NCI-H345 treated with DMSO at 0.1 percent for 48 hours (cell line): ENCODE results near the gene ADAMTSL1.

Experiments
- DNase-seq: peaks from one replicate; lab custom pipeline; 2025; ENCODE audit not compliant: unreplicated experiment; lab: John Stamatoyannopoulos, UW

Gene ADAMTSL1

DNA sequence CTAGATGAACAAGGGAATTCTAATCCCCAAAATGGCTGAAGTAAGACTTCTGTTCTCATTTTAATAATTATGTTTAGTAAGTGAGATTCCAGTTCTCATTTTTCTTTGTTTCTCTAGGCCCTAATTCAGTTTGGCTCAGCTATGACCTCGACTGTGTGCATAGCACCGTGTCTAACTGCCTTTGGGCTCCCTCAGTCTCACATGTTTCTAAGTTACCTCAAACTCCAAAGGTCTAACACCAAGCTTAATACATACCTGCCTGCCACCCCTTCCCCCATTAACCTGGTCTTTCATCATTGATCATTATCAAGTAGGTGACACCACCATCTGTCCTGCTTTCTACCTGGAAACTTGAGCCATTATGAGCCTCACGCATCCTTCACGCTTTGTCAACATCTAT lies 285.9 kb downstream of the ADAMTSL1 start:
- DNase-seq = no peak

DNA sequence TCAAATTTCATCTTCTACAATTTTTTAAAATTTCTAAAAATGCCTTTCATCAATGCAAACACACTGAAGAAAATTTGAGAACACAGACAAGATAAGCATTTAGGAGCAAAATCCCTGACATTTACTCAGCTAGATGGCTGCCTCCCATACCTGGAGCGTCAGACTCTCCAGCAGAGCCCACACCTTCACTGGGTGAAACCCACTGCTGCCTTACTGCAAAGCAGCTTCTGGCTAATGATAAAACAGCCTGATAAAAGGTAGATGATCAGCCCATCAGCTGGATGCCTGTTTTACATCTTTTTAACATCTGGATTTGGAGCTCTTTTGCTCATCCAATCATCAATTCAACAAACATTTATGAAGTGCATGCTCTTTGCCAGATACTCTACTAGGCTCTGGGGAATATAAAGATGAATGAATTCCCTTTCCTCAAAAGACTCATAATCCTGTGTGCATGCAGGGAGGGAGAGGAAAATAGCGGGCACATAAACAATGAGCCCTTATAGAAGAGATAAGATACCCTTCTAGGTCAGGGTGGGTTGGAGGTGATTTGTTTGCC lies 287.9 kb downstream of the ADAMTSL1 start:
- DNase-seq = peak; percentile 10

DNA sequence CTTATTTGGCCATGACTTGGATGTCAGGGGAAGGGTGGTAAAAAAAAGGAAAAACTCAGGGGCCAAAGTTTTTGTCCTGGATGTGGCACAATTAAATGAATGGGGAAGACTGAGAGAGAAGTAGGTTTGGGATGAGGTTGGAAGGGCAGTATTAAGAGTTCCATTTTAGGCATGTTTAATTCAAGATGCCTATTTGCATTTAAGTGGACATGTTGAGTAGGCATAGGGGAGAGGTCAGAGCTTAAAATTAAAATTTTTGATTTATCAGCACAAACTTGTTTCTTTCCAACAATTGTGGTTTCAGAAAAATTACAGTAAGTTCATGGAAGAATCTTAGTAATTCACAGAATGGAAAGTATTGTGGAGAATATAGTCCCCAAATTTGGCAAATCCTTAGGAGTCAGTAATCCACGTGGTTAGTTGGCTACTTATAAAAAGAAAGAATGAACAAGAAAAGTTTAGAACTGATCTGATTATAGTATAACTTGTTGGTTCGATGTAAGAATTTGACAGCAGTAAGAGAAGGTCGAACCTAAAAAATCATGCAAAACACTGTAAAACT lies 293.1 kb downstream of the ADAMTSL1 start:
- DNase-seq = no peak

DNA sequence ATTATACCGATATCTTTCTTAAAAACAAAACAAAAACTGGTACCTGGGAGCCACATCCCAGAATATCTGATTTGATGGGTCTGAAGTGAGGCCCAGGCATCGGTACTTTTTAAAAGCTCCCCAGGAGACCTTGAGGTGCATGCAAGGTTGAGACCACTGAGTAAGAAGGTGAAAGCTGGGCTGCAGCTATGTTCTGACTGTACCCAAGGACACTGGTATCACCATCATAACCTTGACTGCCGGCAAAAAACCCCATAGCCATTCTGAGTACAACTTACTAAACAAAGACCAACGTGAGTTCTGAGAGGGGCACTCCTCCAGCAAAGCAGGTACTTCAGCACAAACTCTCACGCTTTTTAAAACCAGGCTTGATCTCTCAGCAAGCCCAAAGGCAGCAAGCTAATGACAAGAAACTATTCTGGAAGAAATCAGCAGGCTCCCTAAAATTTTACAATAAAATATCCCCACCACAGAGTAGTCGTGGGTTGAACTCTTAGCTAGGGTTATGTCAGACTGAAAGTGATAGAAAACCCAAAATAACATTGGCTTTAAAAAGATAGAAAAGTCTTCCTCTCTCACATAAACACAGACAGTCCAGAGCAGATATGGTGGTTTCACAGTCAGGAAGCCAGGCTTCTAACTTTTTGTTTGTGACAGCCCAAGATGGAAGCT lies 295.1 kb downstream of the ADAMTSL1 start:
- DNase-seq = no peak

DNA sequence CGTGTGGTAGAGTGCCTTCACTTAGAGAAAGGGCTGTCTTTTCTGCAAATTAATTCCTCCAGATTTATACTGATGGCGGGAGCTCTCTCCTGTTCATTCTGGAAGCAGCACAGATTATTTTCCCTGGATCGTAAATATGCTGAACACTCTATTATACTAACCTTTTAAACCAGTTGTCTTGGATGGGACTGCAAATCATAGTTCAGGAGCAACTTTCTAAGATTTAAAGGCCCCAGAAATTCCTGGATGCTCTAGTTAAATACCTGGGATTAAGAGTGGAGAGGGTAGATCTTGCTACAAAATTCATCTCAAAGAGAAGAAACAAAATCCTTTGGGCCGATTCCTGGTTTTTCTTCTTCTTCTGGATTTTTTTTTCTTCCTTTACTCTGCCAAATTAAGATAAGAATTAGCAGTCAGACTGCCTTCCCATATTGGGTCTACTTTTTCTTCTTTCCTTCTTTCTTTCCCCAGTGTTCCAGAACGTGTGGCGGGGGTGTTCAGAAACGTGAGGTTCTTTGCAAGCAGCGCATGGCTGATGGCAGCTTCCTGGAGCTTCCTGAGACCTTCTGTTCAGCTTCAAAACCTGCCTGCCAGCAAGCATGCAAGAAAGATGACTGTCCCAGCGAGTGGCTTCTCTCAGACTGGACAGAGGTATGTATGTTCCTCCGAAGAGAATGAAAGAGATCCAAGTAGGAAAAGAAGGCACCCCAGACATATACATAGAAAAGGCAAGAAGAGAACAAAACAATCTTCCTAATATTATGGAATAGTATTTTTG lies 296.4 kb downstream of the ADAMTSL1 start:
- DNase-seq = no peak

DNA sequence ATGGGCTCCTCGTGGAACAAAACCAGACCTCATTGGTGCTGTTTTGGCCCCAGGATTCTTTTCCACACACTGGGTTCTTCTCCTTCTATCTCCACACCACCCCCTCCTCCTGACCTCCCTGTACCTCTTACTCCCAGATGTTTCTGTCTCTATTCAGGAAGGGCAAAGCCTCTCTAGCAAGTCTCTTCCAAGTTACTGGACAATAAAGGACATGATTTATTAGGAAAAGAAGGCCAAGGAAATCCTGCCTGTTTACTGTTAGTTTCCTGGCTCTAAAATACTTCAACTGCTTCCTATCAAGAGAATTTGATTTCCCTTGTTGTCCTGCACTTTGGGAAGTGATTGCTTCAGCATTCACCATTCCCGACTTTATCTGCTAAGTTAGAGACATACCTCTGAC lies 297.1 kb downstream of the ADAMTSL1 start:
- DNase-seq = no peak

DNA sequence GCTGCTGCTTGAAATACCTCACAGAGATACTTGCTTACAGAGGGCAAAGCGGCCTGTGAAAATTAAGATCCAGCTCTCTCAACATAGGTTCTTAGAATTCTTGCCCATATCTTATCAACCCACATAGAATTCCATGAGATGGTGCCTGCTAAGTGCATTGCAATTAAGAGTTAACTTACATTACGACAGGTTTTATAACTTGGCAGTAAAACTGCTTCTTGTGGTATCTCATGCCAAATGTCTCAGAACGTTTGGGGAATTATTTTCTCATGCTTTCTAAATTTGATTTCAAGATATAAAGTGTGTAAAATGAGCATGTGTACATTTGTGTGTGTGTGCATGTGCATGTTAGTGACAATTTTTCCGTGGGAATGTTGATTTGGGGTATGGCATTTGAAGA lies 297.8 kb downstream of the ADAMTSL1 start:
- DNase-seq = no peak

DNA sequence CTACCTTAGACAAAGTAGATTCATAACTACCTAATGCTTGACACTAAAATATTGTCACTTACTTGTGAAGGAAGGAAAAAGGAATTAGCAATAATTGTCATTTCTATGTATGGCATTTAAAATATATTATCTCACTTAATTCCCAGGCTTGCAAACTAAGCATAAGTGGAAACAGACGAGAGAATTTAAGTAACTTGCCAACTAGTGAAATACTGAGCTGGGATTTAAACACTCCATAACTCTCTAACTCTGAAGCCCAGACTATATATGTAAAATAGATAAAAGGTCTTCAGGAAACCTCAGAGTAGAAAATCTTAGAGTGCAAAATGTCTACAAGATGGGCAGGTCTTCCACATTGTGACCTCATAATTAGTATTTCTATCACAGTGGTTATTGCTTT lies 301.3 kb downstream of the ADAMTSL1 start:
- no peak for DNase-seq

DNA sequence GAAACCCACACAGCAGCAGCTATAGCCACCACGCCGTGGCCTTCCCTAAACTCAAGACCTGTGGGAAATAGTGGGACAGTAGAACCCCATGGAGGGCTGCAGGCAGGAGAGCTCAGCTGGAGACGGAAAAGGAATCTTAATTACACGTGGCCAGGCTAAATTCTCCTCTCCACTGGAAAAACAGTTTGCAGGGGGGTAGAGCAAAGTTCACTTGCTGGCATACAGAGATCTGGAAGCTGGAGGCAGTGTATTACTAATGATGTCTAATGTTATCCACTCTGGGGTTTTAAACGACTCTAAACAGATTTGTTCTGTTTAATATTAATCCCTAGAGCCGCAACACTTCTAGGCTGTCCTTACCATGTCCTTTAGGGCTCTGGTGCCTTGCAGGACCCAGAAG lies 302.0 kb downstream of the ADAMTSL1 start:
- no peak for DNase-seq

DNA sequence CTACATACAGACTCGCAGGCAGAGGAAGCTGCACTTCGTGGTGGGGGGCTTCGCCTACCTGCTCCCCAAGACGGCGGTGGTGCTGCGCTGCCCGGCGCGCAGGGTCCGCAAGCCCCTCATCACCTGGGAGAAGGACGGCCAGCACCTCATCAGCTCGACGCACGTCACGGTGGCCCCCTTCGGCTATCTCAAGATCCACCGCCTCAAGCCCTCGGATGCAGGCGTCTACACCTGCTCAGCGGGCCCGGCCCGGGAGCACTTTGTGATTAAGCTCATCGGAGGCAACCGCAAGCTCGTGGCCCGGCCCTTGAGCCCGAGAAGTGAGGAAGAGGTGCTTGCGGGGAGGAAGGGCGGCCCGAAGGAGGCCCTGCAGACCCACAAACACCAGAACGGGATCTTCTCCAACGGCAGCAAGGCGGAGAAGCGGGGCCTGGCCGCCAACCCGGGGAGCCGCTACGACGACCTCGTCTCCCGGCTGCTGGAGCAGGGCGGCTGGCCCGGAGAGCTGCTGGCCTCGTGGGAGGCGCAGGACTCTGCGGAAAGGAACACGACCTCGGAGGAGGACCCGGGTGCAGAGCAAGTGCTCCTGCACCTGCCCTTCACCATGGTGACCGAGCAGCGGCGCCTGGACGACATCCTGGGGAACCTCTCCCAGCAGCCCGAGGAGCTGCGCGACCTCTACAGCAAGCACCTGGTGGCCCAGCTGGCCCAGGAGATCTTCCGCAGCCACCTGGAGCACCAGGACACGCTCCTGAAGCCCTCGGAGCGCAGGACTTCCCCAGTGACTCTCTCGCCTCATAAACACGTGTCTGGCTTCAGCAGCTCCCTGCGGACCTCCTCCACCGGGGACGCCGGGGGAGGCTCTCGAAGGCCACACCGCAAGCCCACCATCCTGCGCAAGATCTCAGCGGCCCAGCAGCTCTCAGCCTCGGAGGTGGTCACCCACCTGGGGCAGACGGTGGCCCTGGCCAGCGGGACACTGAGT lies 303.2 kb downstream of the ADAMTSL1 start:
- no peak for DNase-seq

DNA sequence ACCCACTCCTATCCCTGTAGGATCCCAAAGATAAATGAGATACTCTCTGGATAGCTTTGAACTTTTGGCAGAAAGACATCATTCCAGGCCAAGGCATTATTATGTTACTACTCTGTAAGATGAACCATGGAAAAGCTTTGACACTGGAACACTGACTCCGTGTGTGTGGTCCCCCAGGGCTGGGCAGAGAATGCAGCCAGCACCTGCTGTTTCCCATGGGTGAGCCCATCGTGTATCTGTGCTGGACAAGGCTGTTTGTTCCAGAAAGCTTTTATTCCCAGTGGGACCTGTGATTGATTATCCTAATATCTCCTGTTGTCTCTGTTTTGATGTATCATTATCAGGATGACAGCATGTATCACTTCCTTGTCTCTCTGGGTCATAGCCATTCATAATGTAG lies 304.2 kb downstream of the ADAMTSL1 start:
- DNase-seq = no peak

DNA sequence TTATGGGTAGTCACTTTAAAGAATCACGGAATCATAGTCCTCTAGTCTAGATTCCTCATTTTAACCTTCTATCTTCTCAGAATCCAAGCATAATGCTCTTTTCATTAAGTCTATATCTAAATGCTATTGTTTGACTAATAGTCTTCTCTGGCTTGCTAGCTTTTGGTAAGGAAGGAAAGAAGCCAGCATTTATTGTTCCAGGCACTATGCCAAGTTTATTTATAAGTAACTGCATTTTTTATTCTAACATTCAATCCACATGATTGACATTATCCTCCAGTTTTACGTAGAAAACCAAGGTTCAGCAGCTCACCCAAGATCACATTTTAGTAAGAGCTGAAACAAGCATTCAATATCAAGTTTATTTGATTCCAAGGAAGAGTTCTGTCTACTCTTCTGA lies 304.9 kb downstream of the ADAMTSL1 start:
- no peak for DNase-seq

DNA sequence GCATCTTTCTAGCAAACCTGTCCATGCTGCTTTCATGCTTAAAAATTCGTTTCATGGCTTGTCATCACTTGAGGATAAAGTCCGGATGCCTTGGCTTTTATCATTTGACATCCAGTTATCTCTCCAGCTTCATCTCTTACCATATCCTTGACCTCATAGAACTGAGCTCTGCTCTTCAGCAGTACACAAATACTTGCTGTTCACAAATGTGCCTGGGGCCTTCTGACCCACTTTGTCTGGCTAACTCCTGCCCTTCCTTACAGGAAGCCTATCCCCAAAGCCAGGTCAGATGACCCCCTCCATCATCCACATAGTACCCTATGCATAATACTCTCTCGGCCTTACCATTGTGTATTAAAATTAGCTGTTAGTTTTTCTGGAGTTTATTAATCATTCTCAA lies 310.0 kb downstream of the ADAMTSL1 start:
- DNase-seq = no peak

DNA sequence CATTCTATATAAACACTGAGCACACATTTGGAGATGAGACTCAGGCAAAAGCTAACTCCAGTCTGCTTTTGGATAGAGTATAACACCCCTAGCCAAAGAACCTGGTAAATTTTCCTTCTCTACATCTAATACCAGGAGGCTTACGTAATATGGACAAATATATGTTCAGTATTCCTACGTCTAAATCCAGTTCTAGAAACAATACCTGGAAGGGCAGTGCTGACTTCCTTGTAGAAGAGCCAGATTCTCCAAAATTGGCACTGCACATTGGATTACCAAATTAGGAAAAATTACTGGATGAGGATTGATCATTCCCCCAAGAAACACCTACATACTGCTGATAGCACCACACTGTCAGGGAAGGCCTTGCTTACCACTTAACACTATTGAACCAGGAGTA lies 311.7 kb downstream of the ADAMTSL1 start:
- DNase-seq = no peak

DNA sequence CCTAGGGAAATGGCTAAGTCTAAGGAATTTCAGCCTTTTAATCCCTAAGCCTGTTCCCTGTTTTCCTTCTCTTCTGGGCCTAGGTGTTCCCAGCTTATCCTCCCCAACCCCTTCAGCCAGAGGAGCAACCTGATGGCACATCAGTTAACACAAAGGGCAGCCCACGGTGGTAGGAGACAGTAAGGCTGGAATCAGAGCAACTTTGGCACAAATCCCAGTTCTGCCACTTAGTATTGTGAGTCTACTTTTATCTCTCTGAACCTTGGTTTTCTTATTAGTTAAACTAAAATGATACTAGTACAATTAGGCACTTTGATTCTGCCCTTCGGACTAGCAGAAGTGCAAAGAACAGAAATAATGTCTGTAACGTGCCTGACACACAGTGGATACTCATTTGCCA lies 312.2 kb downstream of the ADAMTSL1 start:
- DNase-seq = peak; percentile 31

DNA sequence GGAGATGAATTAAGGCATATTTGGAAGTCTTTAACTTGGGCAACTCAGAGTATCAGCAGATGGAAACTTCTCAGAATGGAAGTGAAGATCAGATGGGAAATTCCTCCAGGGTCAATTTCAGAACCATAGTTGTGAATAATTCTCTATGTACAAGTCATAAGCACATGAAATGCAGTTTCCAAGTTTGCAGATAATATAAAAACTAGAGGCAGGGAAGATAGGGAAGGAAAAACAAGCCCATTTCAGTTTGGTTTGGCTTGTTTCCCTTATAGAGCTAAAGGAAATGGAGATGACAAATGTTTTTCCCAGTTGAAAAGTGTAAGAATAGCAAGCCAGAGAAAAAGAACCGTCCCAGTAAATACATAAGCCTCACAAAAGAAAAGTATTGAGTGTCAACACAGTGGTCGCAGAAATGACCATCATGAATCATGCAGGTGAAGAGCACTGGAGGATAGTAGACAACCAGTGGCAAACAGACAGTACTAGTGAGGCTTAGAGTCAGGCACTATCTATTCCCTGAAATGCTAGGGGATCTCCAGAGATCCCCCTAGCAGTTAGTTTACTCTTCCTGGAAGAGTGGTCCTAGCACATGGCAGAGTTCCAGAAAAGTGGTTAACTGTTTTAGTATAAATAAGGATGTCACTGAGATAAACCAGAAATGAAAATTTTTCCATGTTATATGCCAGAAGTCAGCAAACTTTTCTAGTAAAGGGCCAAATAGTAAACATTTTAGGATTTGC lies 313.1 kb downstream of the ADAMTSL1 start:
- DNase-seq = no peak

DNA sequence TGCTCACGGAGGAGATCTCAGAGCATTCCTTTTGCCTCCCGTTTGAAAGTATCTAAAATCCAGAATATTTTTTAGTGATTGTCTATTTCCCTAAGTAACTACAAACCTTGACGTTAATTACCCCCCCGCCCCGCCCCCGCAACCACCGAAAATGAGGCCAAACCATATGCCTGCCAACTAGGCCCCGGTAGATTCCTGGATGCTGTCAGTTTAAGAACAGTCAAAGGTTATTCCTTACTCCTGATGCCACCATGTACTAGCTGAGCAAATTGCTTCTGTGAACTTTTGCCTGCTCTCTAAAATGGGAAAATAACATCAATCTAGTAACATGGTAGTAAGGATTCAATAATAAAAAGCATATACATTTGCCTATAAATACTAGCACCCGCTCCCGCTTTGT lies 314.3 kb downstream of the ADAMTSL1 start:
- DNase-seq = no peak

DNA sequence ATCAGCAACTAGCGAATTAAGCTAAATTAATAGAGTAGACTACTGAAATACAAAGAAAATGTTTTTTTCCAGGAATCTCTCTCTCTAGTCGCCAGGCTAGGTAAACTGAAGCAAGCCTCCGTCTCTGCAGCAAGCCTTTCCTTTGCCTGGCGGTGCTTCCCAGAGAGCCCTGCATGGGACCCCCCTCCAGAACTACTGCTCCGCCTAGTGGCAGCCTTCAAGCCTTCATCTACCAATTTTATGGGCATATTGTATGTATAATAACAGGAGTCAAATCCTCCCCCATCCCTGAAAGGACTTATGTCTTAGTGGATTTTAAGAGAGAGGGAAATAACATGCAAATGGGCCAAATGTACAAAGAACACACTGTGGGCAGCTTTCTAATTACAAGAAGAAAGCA lies 317.1 kb downstream of the ADAMTSL1 start:
- DNase-seq = no peak

DNA sequence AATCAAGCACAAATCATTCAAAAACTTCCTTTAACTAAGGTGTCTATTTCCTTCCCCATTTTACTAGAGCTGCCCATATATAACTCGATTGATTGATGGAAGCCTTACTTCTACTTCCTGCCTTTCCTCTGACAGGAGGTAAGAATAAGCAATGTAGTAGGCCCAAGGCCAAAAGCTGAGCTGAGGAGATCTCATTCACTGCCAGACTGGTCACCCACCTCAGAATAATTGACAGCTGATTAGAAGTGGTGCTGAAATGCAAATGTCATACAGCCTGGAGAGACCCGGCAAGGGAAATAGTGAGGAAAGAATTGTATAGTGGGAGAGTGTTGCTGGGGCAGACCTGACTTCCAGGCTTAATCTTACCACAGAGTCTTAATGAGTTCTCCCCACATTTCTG lies 319.2 kb downstream of the ADAMTSL1 start:
- no peak for DNase-seq

DNA sequence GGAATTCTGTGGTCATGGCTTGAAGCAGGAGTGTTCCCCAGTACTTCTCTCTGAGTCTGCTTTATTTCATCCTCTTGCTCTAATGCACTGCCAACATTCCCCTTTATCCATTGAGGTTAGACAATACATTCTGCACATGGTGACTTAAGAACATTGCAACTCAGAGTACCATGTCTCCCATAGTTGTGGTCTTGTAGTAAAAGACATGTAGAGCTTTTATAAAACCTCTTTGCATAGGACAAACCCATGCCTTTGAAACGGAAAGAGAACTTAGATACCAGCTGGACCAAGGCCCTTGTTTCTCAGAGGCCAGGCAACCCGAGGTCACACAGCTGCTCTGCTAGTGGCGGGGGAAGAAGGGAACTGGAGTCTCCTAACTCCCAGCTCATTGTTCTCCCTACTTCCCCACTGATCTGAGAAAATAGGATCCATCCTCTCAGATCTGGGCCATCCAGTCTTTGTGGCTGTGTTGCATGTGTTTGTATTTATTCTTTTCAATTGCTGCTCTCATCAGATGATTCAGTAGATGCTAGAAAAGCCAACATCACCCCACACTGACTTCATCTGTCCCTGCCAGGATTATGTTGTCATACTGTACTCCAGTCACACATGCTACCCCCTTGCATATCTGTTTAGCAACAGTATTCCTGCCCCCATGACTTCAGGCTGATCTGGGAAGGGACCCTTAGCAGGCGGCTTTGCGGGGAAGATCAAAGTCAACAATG lies 322.2 kb downstream of the ADAMTSL1 start:
- no peak for DNase-seq
